NCI-H446 treated with DMSO at 0.1 percent for 48 hours (cell line): ENCODE measurements around the gene PAN2.
"Not testable (repeated sequence)": the region's sequence is repeated elsewhere in the genome, so short reads cannot be mapped to it uniquely, and the experiment has no call there.

Source experiments
- DNase-seq: peaks from one replicate; lab custom pipeline; 2025; lab: John Stamatoyannopoulos, UW

Gene PAN2

GRCh38 chr12:56341616-56342015, 7.8 kb upstream of the PAN2 start:
- DNase-seq = no peak

- DNase-seq = no peak
Measured at GRCh38 chr12:56339158-56339422, 5.3 kb upstream of the PAN2 start.

GRCh38 chr12:56338308-56339157, 4.7 kb upstream of the PAN2 start, which contains the start of gene IL23A:
Gene IL23A (plus strand): TSS chr12:56338884. CDS start chr12:56339045, 161 bp downstream.
- DNase-seq = no peak

GRCh38 chr12:56337753-56338251, 4.0 kb upstream of the PAN2 start:
- DNase-seq = no peak

GRCh38 chr12:56336361-56337167, 2.8 kb upstream of the PAN2 start:
- no peak for DNase-seq

- not testable (repeated sequence) for DNase-seq
Measured at GRCh38 chr12:56335527-56335926, 1.7 kb upstream of the PAN2 start.

GRCh38 chr12:56334490-56334793, 642 bp upstream of the PAN2 start:
- no peak for DNase-seq

- DNase-seq = no peak
Measured at GRCh38 chr12:56333197-56333678, 562 bp downstream of the PAN2 start.

GRCh38 chr12:56332512-56333196, 1.1 kb downstream of the PAN2 start:
- no peak for DNase-seq

- DNase-seq = no peak
Measured at GRCh38 chr12:56330936-56331490, 2.8 kb downstream of the PAN2 start.

- DNase-seq = no peak
Measured at GRCh38 chr12:56326533-56326932, 7.3 kb downstream of the PAN2 start.

GRCh38 chr12:56326126-56326525, 7.7 kb downstream of the PAN2 start:
- DNase-seq = no peak

- DNase-seq = no peak
Measured at GRCh38 chr12:56324206-56324605, 9.6 kb downstream of the PAN2 start.

GRCh38 chr12:56321610-56322009, 12.2 kb downstream of the PAN2 start:
- not testable (repeated sequence) for DNase-seq

GRCh38 chr12:56321027-56321426, 12.8 kb downstream of the PAN2 start:
- DNase-seq = no peak

- DNase-seq = no peak
Measured at GRCh38 chr12:56317675-56318074, 16.1 kb downstream of the PAN2 start.

- peak; percentile 93 for DNase-seq
Measured at GRCh38 chr12:56315622-56316473, 18.0 kb downstream of the PAN2 start, which contains the start of gene CNPY2. Gene CNPY2 (minus strand): TSS chr12:56315988. CDS start chr12:56315217, 771 bp downstream.

- DNase-seq = no peak
Measured at GRCh38 chr12:56315249-56315621, 18.6 kb downstream of the PAN2 start.

GRCh38 chr12:56311003-56311402, 22.8 kb downstream of the PAN2 start:
- no peak for DNase-seq

- no peak for DNase-seq
Measured at GRCh38 chr12:56308714-56309113, 25.1 kb downstream of the PAN2 start.
